Calu3 (cell line): Measurements from ENCODE around the gene GSG1. TPM values are rescaled to one million over a fixed set of nuclear protein-coding genes. Genes with fewer than 3 reads are reported as not detected.

Experiments used
- BruUV-seq: library from RNA; stranded (reverse); fragments of 400-500 nt; replicated peaks from 2 replicates; lab custom pipeline; 2021; lab: Mats Ljungman, UMichigan
- CTCF ChIA-PET: fragments of 300-600 bp; sonication (Branson Sonifier 250); formaldehyde crosslinking; loops from one replicate; lab custom pipeline; 2022; ENCODE audit warnings: antibody characterized with exemption; lab: Charles Lee
- DNase-seq: peaks from one replicate; pipeline ENCODE4 v3.0.0; 2022
- H3K27ac Mint-ChIP-seq: one replicate; pipeline ENCODE4 v1.8.0; 2022; ENCODE audit warnings: mixed read lengths; ENCODE audit not compliant: unreplicated experiment
- H3K27me3 Mint-ChIP-seq: one replicate; pipeline ENCODE4 v1.8.0; 2022; ENCODE audit warnings: mixed read lengths; ENCODE audit not compliant: unreplicated experiment
- H3K36me3 Mint-ChIP-seq: one replicate; pipeline ENCODE4 v1.8.0; 2022; ENCODE audit warnings: mild to moderate bottlenecking, moderate library complexity, mixed read lengths; ENCODE audit not compliant: insufficient read depth, unreplicated experiment
- H3K4me1 Mint-ChIP-seq: one replicate; pipeline ENCODE4 v1.8.0; 2022; ENCODE audit warnings: mild to moderate bottlenecking, low read depth, mixed read lengths; ENCODE audit not compliant: unreplicated experiment
- H3K4me3 Mint-ChIP-seq: one replicate; pipeline ENCODE4 v1.8.0; 2022; ENCODE audit warnings: mild to moderate bottlenecking, low read depth, moderate library complexity, mixed read lengths; ENCODE audit not compliant: unreplicated experiment
- H3K9me3 Mint-ChIP-seq: one replicate; pipeline ENCODE4 v1.8.0; 2022; ENCODE audit warnings: low read depth, mixed read lengths; ENCODE audit not compliant: unreplicated experiment
- intact Hi-C: fragments of 100-400 bp; cut with micrococcal nuclease; formaldehyde crosslinking; loops from one replicate; pipeline ENCODE4 v1.10.0; 2022; ENCODE audit not compliant: unreplicated experiment
- total RNA-seq: library from RNA; stranded (reverse); gene quantifications from 2 replicates; pipeline ENCODE4 v1.2.3, GENCODE V29; 2022
- TF ChIP-seq, protein P1 (sequence below): fragments of 200-600 bp; IDR thresholded peaks from one replicate; pipeline ENCODE4 v1.8.0; 2022; ENCODE audit warnings: antibody characterized with exemption; ENCODE audit not compliant: unreplicated experiment

Gene GSG1
- total RNA-seq, 1 experiment from 2014 or later, result not detected

DNA sequence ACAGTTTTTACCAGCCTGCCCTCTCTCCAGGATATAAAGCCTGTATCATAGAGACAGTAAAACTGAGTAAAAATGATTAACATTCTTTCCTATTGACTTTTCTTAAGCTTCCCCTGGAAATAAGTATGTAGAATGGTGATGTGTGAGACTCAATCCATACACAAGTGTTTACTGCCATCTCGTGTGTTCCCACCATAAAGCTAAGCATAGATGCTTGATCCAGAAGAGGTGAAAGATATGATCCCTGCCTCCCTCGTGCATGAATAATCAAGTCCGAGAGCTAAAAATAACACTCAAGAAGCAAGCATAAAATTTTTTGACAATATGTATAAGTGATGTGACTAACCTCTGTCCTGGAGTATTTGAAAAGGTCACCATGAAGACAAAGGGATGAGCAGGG, 16.9 kb upstream of the GSG1 start:
- CTCF ChIA-PET, result no interaction called here
- H3K9me3 Mint-ChIP-seq, result no peaks in the 10 kb centered on the region
- DNase-seq, result no peak
- TF ChIP-seq, protein P1, sequence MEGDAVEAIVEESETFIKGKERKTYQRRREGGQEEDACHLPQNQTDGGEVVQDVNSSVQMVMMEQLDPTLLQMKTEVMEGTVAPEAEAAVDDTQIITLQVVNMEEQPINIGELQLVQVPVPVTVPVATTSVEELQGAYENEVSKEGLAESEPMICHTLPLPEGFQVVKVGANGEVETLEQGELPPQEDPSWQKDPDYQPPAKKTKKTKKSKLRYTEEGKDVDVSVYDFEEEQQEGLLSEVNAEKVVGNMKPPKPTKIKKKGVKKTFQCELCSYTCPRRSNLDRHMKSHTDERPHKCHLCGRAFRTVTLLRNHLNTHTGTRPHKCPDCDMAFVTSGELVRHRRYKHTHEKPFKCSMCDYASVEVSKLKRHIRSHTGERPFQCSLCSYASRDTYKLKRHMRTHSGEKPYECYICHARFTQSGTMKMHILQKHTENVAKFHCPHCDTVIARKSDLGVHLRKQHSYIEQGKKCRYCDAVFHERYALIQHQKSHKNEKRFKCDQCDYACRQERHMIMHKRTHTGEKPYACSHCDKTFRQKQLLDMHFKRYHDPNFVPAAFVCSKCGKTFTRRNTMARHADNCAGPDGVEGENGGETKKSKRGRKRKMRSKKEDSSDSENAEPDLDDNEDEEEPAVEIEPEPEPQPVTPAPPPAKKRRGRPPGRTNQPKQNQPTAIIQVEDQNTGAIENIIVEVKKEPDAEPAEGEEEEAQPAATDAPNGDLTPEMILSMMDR, result no peak
- no TSS peak for BruUV-seq
- intact Hi-C loops, result no loop called here
- H3K4me1 Mint-ChIP-seq, result peaks cover 24% of the 10 kb centered on the region
- no peaks in the 10 kb centered on the region for H3K36me3 Mint-ChIP-seq
- H3K4me3 Mint-ChIP-seq, result no peak overlapping the region
- no peak overlapping the region for H3K27ac Mint-ChIP-seq
- H3K27me3 Mint-ChIP-seq, result peaks cover 7% of the 10 kb centered on the region

DNA sequence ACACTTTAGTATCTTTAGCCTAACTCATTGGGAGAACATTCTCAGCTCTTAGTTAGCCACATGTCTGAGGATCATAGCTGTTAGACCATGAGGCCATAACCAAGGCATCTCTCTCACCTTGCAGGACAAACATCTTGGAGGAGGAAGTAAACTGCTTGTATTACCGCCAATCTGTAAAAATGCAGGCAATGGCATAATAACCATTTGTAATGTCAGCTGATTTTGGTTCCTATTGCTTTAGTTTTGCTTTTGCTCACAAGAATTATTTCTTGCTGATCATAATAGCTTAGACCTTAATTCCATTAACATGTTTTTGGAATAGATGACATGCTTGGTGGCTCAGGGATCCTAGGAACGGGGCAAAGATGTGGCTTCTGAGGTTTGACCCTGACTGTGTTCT, 16.4 kb upstream of the GSG1 start:
- CTCF ChIA-PET, result no interaction called here
- Mint-ChIP-seq H3K4me1 (peaks cover 18% of the 10 kb centered on the region), H3K9me3 (no peaks in the 10 kb centered on the region), H3K27ac (no peak overlapping the region), H3K4me3 (no peak overlapping the region), H3K36me3 (no peaks in the 10 kb centered on the region), H3K27me3 (peaks cover 7% of the 10 kb centered on the region)
- intact Hi-C loops, result no loop called here
- DNase-seq, result no peak
- no TSS peak for BruUV-seq
- TF ChIP-seq, protein P1, result no peak

DNA sequence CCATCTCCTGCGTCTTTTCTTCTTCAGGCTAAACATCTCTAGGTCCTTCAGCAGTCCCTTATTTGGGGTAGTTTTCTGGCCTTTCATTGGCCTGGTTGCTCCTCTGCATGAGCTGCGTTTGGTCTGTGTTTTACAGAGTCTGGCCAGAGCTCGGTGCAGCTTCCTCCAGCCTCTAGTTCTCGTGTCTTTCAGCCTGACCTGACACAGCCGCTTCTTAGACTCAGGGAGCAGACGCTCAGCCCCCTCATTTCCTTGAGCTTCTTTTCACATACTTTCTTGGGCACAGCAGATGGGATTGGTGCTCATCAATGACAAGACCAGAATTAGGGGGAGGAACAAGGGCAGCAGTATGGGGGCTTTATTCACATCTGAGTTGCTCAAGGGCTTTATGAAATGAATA, 13.6 kb upstream of the GSG1 start:
- no peak overlapping the region for H3K27ac Mint-ChIP-seq
- DNase-seq, result no peak
- no peaks in the 10 kb centered on the region for H3K9me3 Mint-ChIP-seq
- TF ChIP-seq, protein P1, result no peak
- intact Hi-C loops, result no loop called here
- CTCF ChIA-PET, result no interaction called here
- no peaks in the 10 kb centered on the region for H3K36me3 Mint-ChIP-seq
- H3K27me3 Mint-ChIP-seq, result peaks cover 7% of the 10 kb centered on the region
- no peak overlapping the region for H3K4me3 Mint-ChIP-seq
- H3K4me1 Mint-ChIP-seq, result peaks cover 21% of the 10 kb centered on the region
- BruUV-seq, result no TSS peak

DNA sequence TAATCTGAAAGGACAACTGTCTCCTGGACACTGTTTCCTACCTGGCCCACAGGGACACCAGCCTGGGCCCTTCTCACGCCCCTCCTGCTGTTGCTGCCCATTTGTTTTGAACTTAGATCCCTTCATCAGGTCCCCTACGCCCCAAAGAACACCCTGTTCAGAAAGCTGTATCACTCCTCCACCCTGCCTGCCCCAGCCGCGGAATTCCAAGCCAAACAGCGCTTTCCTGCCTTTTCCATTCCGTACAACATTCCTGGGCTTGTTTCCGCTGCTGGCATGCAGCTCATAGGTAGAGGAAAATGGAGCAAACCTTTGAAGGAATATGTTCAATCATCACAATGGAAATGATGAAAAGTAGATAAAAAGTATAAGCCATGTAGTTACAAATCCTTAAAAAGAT, 12.8 kb upstream of the GSG1 start:
- CTCF ChIA-PET, result no interaction called here
- no peaks in the 10 kb centered on the region for H3K36me3 Mint-ChIP-seq
- H3K27me3 Mint-ChIP-seq, result peaks cover 7% of the 10 kb centered on the region
- H3K4me3 Mint-ChIP-seq, result no peak overlapping the region
- intact Hi-C loops, result no loop called here
- DNase-seq, result no peak
- H3K4me1 Mint-ChIP-seq, result peaks cover 21% of the 10 kb centered on the region
- no TSS peak for BruUV-seq
- TF ChIP-seq, protein P1, result no peak
- no peak overlapping the region for H3K27ac Mint-ChIP-seq
- H3K9me3 Mint-ChIP-seq, result no peaks in the 10 kb centered on the region
